ENCODE data around the gene CTDSPL. TPM values are rescaled to one million over a fixed set of nuclear protein-coding genes. Genes with fewer than 3 reads are reported as not detected.

CTDSPL gene
- total and polyA plus RNA-seq, 7 donors, result 2.7 to 24.6 (median 6.8) TPM

DNA sequence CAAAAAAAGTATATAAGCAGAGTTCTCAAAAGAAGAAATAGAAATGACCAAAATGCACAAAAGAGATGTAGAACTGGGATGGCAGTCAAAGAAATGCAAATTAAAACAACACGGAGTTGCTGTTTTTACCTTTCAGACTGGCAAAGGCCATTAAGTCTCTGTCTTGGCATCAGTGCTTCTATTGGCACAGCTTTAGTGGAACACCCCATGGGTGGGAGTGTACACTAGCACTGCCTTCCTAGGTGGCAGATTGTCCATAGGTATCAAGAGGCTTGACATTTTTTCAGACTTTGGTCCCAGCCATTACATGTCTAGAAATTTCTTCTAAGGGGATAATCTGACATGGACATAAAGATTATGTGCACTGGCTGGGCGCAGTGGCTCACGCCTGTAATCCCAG lies 70.8 kb downstream of the CTDSPL start:
- Histone ChIP-seq H3K9me3 (peaks cover 7% of the 10 kb centered on the region), H3K36me3 (ENCODE audit: insufficient read depth in 1 of 2, low read depth in 1 of 2) (no peaks in the 10 kb centered on the region), H3K4me3 (no peak overlapping the region), H3K27me3 (ENCODE audit: insufficient read depth in 3 of 3, low read length in 2 of 3) (no peaks in the 10 kb centered on the region), H3K4me1 (peaks cover 13% of the 10 kb centered on the region), H3K27ac (no peak overlapping the region)
- DNase-seq (no peak), ATAC-seq (no peak)
- intact Hi-C loops (cut with DNase I), result no loop called here
- WGBS, 3 donors, result 71 to 90% (median 79%) methylated on average over 3 of the region's 3 CpGs
- TF ChIP-seq, protein P1, sequence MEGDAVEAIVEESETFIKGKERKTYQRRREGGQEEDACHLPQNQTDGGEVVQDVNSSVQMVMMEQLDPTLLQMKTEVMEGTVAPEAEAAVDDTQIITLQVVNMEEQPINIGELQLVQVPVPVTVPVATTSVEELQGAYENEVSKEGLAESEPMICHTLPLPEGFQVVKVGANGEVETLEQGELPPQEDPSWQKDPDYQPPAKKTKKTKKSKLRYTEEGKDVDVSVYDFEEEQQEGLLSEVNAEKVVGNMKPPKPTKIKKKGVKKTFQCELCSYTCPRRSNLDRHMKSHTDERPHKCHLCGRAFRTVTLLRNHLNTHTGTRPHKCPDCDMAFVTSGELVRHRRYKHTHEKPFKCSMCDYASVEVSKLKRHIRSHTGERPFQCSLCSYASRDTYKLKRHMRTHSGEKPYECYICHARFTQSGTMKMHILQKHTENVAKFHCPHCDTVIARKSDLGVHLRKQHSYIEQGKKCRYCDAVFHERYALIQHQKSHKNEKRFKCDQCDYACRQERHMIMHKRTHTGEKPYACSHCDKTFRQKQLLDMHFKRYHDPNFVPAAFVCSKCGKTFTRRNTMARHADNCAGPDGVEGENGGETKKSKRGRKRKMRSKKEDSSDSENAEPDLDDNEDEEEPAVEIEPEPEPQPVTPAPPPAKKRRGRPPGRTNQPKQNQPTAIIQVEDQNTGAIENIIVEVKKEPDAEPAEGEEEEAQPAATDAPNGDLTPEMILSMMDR (IDR thresholded peaks at IDR 0.05), result no peak

- 75 to 78% (median 77%) methylated on average over 8 of the region's 8 CpGs for WGBS, 3 donors
- ATAC-seq, result no peak
Measured at GRCh38 chr3:37934631-37935289, 73.1 kb downstream of the CTDSPL start.

GRCh38 chr3:37935290-37935668 lies 73.6 kb downstream of the CTDSPL start:
- ATAC-seq (no peak), DNase-seq (no peak)
- 39 to 44% (median 44%) methylated on average over 1 of the region's 1 CpG for WGBS, 3 donors
- no peaks in the 10 kb centered on the region for H3K9me3 ChIP-seq
- peak overlapping the region; percentile 12 for H3K27ac ChIP-seq
- H3K27me3 ChIP-seq (ENCODE audit: insufficient read depth in 3 of 3, low read length in 2 of 3), result no peaks in the 10 kb centered on the region
- intact Hi-C loops (cut with DNase I), result no loop called here
- H3K4me1 ChIP-seq, result peaks cover 13% of the 10 kb centered on the region
- no peak overlapping the region for H3K4me3 ChIP-seq
- TF ChIP-seq, protein P1 (IDR thresholded peaks at IDR 0.05), result no peak
- no peaks in the 10 kb centered on the region for H3K36me3 ChIP-seq (ENCODE audit: insufficient read depth in 1 of 2, low read depth in 1 of 2)

More at GRCh38 chr3:37934631-37935289, 73.1 kb downstream of the CTDSPL start:
- Histone ChIP-seq H3K27ac (no peak overlapping the region), H3K4me3 (no peak overlapping the region), H3K27me3 (ENCODE audit: insufficient read depth in 3 of 3, low read length in 2 of 3) (no peaks in the 10 kb centered on the region), H3K4me1 (peaks cover 13% of the 10 kb centered on the region), H3K36me3 (ENCODE audit: insufficient read depth in 1 of 2, low read depth in 1 of 2) (no peaks in the 10 kb centered on the region), H3K9me3 (no peaks in the 10 kb centered on the region)
- no peak for DNase-seq
- intact Hi-C loops (cut with DNase I), result no loop called here
- TF ChIP-seq, protein P1 (IDR thresholded peaks at IDR 0.05), result no peak

DNA sequence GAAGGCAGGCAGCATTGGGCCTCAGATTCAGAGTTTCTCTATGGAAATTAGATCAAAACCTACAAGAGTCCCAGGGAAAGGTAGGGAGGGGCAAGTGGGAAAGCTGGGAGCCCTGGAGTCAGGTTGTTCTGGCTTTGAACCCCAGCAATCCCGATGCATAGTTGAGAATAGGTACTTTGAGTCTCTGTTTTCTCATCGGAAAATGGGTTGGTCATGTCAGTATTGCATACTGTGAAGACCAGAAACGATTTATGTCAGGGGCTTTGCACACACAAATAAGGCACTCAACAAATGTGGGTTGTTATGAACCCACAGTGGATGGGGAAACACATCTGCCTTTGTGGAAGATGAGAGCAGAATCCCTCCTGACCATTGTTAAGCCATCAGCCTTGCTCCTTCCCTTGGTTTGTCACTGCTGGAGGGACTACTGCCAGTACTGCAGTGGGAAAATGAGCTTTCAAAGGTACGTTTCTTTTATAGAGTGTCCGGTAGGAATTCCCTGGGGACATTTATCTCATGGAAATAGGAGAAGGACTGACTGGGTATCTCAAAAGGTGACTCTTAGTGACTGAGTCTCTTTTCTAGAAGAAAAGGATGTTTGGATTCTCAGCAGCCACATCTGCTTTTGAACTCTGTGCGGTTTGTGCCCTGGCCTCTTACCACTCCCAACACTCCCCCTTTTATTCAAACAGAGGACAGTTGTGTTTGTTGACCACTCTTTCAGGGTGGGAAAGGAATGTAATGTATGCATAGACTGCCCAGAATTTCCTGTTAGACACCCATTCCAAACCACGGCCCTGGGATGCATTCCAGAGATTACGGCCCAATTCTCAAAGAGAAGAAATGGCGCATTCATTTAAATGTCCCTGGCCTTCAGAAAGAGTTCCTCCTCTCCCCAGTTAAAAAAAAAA lies 74.3 kb downstream of the CTDSPL start:
- DNase-seq (no peak), ATAC-seq (no peak)

More for the DNA sequence above, 74.3 kb downstream of the CTDSPL start:
- Histone ChIP-seq H3K4me1 (peaks cover 13% of the 10 kb centered on the region), H3K27ac (peak overlapping the region; percentile 12), H3K4me3 (no peak overlapping the region), H3K27me3 (ENCODE audit: insufficient read depth in 3 of 3, low read length in 2 of 3) (no peaks in the 10 kb centered on the region), H3K36me3 (ENCODE audit: insufficient read depth in 1 of 2, low read depth in 1 of 2) (no peaks in the 10 kb centered on the region), H3K9me3 (no peaks in the 10 kb centered on the region)
- intact Hi-C loops (cut with DNase I), result no loop called here
- 60 to 67% (median 65%) methylated on average over 9 of the region's 9 CpGs for WGBS, 3 donors
- TF ChIP-seq, protein P1 (IDR thresholded peaks at IDR 0.05), result no peak

Data from psoas muscle (tissue), 8 donors.